CD14-positive monocyte (primary cell): ENCODE data around the gene SIN3A. TPM values are rescaled to one million over a fixed set of nuclear protein-coding genes. Genes with fewer than 3 reads are reported as not detected.
A peak's percentile ranks its signal among the peaks of the same experiment; 100 is the strongest.

ENCODE experiments used
- DNase-seq, 3 donors: peaks; one replicate each; pipeline ENCODE4 v3.0.0-alpha.2; 2011 to 2022
- H2AFZ ChIP-seq: 2 replicates; pipeline ENCODE4 v1.6.0; 2012; ENCODE audit warnings: mild to moderate bottlenecking, low read depth, low read length, inconsistent platforms; ENCODE audit not compliant: insufficient read depth, poor library complexity, severe bottlenecking
- H3K27ac ChIP-seq, 2 donors: 1 replicate in 1 of 2; 2 replicates in 1 of 2; pipeline ENCODE4 v1.5.1; 2012 to 2013; ENCODE audit warnings: low read length in 2 of 2, control low read depth in 1 of 2, inconsistent platforms in 1 of 2, low read depth in 1 of 2, mild to moderate bottlenecking in 1 of 2
- H3K27me3 ChIP-seq, 2 donors: one replicate each; pipeline versions ENCODE4 v1.6.0 to v1.6.1; 2011 to 2013; ENCODE audit warnings: low read length in 2 of 2; ENCODE audit not compliant: control insufficient read depth in 2 of 2, insufficient read depth in 2 of 2
- H3K36me3 ChIP-seq, 2 donors: replicated peaks in 1 of 2; 1 replicate in 1 of 2; 2 replicates in 1 of 2; pipeline versions ENCODE4 v1.5.1 to v1.6.1; 2012 to 2013; ENCODE audit warnings: low read length in 2 of 2, control low read depth in 1 of 2, inconsistent platforms in 1 of 2, mild to moderate bottlenecking in 1 of 2; ENCODE audit not compliant: insufficient read depth in 2 of 2, control insufficient read depth in 1 of 2
- H3K4me1 ChIP-seq, 2 donors: 1 replicate in 1 of 2; 2 replicates in 1 of 2; pipeline versions ENCODE4 v1.5.1 to v1.6.1; 2012 to 2013; ENCODE audit warnings: low read length in 2 of 2, control low read depth in 1 of 2, inconsistent platforms in 1 of 2, mild to moderate bottlenecking in 1 of 2, moderate library complexity in 1 of 2; ENCODE audit not compliant: insufficient read depth in 2 of 2, control insufficient read depth in 1 of 2
- H3K4me2 ChIP-seq: replicated peaks from 2 replicates; pipeline ENCODE3; 2012; ENCODE audit warnings: low read length, moderate library complexity, mild to moderate bottlenecking; ENCODE audit not compliant: poor library complexity, severe bottlenecking; ENCODE audit errors: extremely low read depth
- H3K4me3 ChIP-seq, 3 experiments: fragments of 200-600 bp in 1 of 3; sonication (generic) in 1 of 3; replicated peaks in 1 of 3; 1 replicate in 2 of 3; 2 replicates in 1 of 3; pipeline ENCODE4 v1.5.1; 2011 to 2013; ENCODE audit warnings: low read length in 3 of 3, mild to moderate bottlenecking in 3 of 3, control low read depth in 2 of 3, low read depth in 2 of 3, inconsistent platforms in 1 of 3, moderate library complexity in 1 of 3
- H3K79me2 ChIP-seq: 2 replicates; pipeline ENCODE4 v1.6.0; 2012; ENCODE audit warnings: mild to moderate bottlenecking, control low read depth, inconsistent platforms, low read length, moderate library complexity; ENCODE audit not compliant: insufficient read depth
- H3K9ac ChIP-seq: 2 replicates; pipeline ENCODE4 v1.6.0; 2017; ENCODE audit warnings: low read length, mild to moderate bottlenecking; ENCODE audit not compliant: insufficient read depth, poor library complexity, severe bottlenecking
- H3K9me3 ChIP-seq, 2 donors: replicated peaks in 1 of 2; 1 replicate in 1 of 2; 2 replicates in 1 of 2; pipeline versions ENCODE4 v1.5.1 to v1.6.1; 2012 to 2013; ENCODE audit warnings: low read length in 2 of 2, control low read depth in 1 of 2; ENCODE audit not compliant: control insufficient read depth in 1 of 2, insufficient read depth in 1 of 2
- H4K20me1 ChIP-seq: 2 replicates; pipeline ENCODE4 v1.6.0; 2012; ENCODE audit warnings: mild to moderate bottlenecking, low read length, control low read depth, moderate library complexity; ENCODE audit not compliant: insufficient read depth
- H3K27ac Mint-ChIP-seq, 7 donors: one replicate each; pipeline ENCODE4 v1.8.0; 2020; ENCODE audit warnings: mild to moderate bottlenecking in 7 of 7, mixed read lengths in 7 of 7, moderate library complexity in 6 of 7, inconsistent platforms in 2 of 7
- H3K27me3 Mint-ChIP-seq, 3 donors: one replicate each; pipeline ENCODE4 v1.8.0; 2021 to 2022; ENCODE audit warnings: low read depth in 3 of 3, mild to moderate bottlenecking in 3 of 3, mixed read lengths in 3 of 3, moderate library complexity in 3 of 3, inconsistent platforms in 1 of 3
- H3K36me3 Mint-ChIP-seq, 2 donors: one replicate each; pipeline ENCODE4 v1.8.0; 2020; ENCODE audit warnings: mixed read lengths in 2 of 2, inconsistent platforms in 1 of 2, mild to moderate bottlenecking in 1 of 2
- H3K4me1 Mint-ChIP-seq: one replicate; pipeline ENCODE4 v1.8.0; 2020; ENCODE audit warnings: mild to moderate bottlenecking, mixed read lengths
- H3K4me3 Mint-ChIP-seq, 2 donors: one replicate each; pipeline ENCODE4 v1.8.0; 2020; ENCODE audit warnings: mild to moderate bottlenecking in 2 of 2, mixed read lengths in 2 of 2, moderate library complexity in 1 of 2
- H3K9me3 Mint-ChIP-seq, 7 donors: one replicate each; pipeline ENCODE4 v1.8.0; 2020 to 2022; ENCODE audit warnings: mixed read lengths in 7 of 7, mild to moderate bottlenecking in 6 of 7, moderate library complexity in 6 of 7, inconsistent platforms in 2 of 7
- CTCF ChIP-seq: fragments of 200-600 bp; IDR thresholded peaks from one replicate; pipeline ENCODE4 v1.8.0; 2022; ENCODE audit warnings: antibody characterized with exemption, mild to moderate bottlenecking
- WGBS: methylation state at CpG from one replicate; pipeline ENCODE4 v1.1.5; 2013; ENCODE audit warnings: missing lambda C conversion rate; ENCODE audit not compliant: insufficient coverage; 5-methylcytosine and 5-hydroxymethylcytosine counted together
- intact Hi-C, 2 donors: fragments of 100-400 bp; cut with micrococcal nuclease; formaldehyde crosslinking; loops; one replicate each; pipeline versions ENCODE4 v1.15.0 to v1.15.1; 2023
- polyA plus RNA-seq, 3 donors: library from polyadenylated mRNA; depleted of rRNA in 1 of 3; unstranded in 2 of 3; stranded (reverse) in 1 of 3; fragments of 300-500 nt in 2 of 3; fragments of >200 nt in 1 of 3; fragmentation: Illumina TruSeq in 2 of 3; gene quantifications; 1 replicate in 2 of 3; 2 replicates in 1 of 3; pipeline ENCODE4 v1.2.3, GENCODE V29; 2012 to 2021

SIN3A gene
- polyA plus RNA-seq, 3 donors: 2.3 to 20.7 (median 7.9) TPM

- intact Hi-C loops: no loop called here
- H3K36me3 ChIP-seq: peaks cover 77 to 99% of the 10 kb centered on the region in 2 donors
- H3K4me3 Mint-ChIP-seq: no peak overlapping the region
- no peaks in the 10 kb centered on the region for H4K20me1 ChIP-seq
- H3K79me2 ChIP-seq: no peaks in the 10 kb centered on the region
- H3K27me3 Mint-ChIP-seq: no peaks in the 10 kb centered on the region
- no peak overlapping the region for H3K9ac ChIP-seq
- H3K4me1 ChIP-seq: no peaks in the 10 kb centered on the region
- H3K9me3 Mint-ChIP-seq: no peaks in the 10 kb centered on the region
- H3K27ac Mint-ChIP-seq: no peak overlapping the region
- DNase-seq: no peak
- TF ChIP-seq CTCF: no peak
- WGBS: no CpG with 5 or more reads among the region's 2 CpGs
- H2AFZ ChIP-seq: no peak overlapping the region
- H3K4me2 ChIP-seq: no peak overlapping the region
- no peaks in the 10 kb centered on the region for H3K4me1 Mint-ChIP-seq
- no peak overlapping the region for H3K27ac ChIP-seq
- no peak overlapping the region for H3K4me3 ChIP-seq
- H3K27me3 ChIP-seq: no peaks in the 10 kb centered on the region
- H3K36me3 Mint-ChIP-seq: peaks cover 77 to 91% of the 10 kb centered on the region in 2 donors
- H3K9me3 ChIP-seq: no peaks in the 10 kb centered on the region
These were observed 47.6 kb downstream of the SIN3A start for GRCh38 chr15:75403892-75404291.

- Mint-ChIP-seq H3K27ac (no peak overlapping the region), H3K4me3 (no peak overlapping the region), H3K9me3 (no peaks in the 10 kb centered on the region), H3K36me3 (peaks cover 87 to 96% of the 10 kb centered on the region in 2 donors), H3K4me1 (no peaks in the 10 kb centered on the region), H3K27me3 (peaks cover 0 to 1% (median 0%) of the 10 kb centered on the region in 3 donors)
- H3K4me2 ChIP-seq: no peak overlapping the region
- intact Hi-C loops: no loop called here
- peaks cover 5% of the 10 kb centered on the region for H4K20me1 ChIP-seq
- H3K9ac ChIP-seq: no peak overlapping the region
- peak overlapping the region in 1 of 2 donors; percentile 4 for H3K27ac ChIP-seq
- no peak for TF ChIP-seq CTCF
- peaks cover 93 to 99% of the 10 kb centered on the region in 2 donors for H3K36me3 ChIP-seq
- H3K4me3 ChIP-seq: no peak overlapping the region
- DNase-seq: no peak
- H2AFZ ChIP-seq: no peak overlapping the region
- no peaks in the 10 kb centered on the region for H3K9me3 ChIP-seq
- H3K27me3 ChIP-seq: no peaks in the 10 kb centered on the region
- no peaks in the 10 kb centered on the region for H3K79me2 ChIP-seq
- H3K4me1 ChIP-seq: no peaks in the 10 kb centered on the region
- WGBS: 100% methylated on average over 1 of the region's 2 CpGs
These were observed 54.0 kb downstream of the SIN3A start for GRCh38 chr15:75397494-75397893.
